GM21447 (cell line): ENCODE results near the gene FBXL20.

ENCODE experiments used
- ATAC-seq: cut with Tn5 transposase; IDR thresholded peaks from one replicate; pipeline ENCODE4 v1.9.1; 2021; ENCODE audit not compliant: unreplicated experiment

Gene FBXL20

GRCh38 chr17:39208893-39209292 is 192.5 kb downstream of the FBXL20 start:
- peak; percentile 61 for ATAC-seq

- ATAC-seq, result no peak
Observed at GRCh38 chr17:39208136-39208535, 193.3 kb downstream of the FBXL20 start.

GRCh38 chr17:39205112-39205526 is 196.3 kb downstream of the FBXL20 start:
- no peak for ATAC-seq

GRCh38 chr17:39204245-39204644 is 197.2 kb downstream of the FBXL20 start:
- ATAC-seq, result no peak
